IPS-18a (cell line): Measurements from ENCODE around the gene PPIE.

Source experiments
- H3K27ac ChIP-seq: one replicate; pipeline ENCODE4 v1.5.1; 2013; ENCODE audit warnings: low read length
- H3K27me3 ChIP-seq: one replicate; pipeline ENCODE4 v1.6.1; 2013; ENCODE audit warnings: mild to moderate bottlenecking, low read length; ENCODE audit not compliant: control insufficient read depth, insufficient read depth
- H3K36me3 ChIP-seq: one replicate; pipeline ENCODE4 v1.6.1; 2013; ENCODE audit warnings: low read depth, low read length; ENCODE audit not compliant: control insufficient read depth
- H3K4me1 ChIP-seq: one replicate; pipeline ENCODE4 v1.6.1; 2013; ENCODE audit warnings: low read depth, low read length; ENCODE audit not compliant: control insufficient read depth
- H3K4me3 ChIP-seq: one replicate; pipeline ENCODE4 v1.5.1; 2013; ENCODE audit warnings: low read length
- H3K9ac ChIP-seq: one replicate; pipeline ENCODE4 v1.6.1; 2013; ENCODE audit warnings: mild to moderate bottlenecking, low read length, moderate library complexity
- H3K9me3 ChIP-seq: one replicate; pipeline ENCODE4 v1.6.1; 2013; ENCODE audit warnings: low read depth, low read length; ENCODE audit not compliant: control insufficient read depth

Gene PPIE

DNA sequence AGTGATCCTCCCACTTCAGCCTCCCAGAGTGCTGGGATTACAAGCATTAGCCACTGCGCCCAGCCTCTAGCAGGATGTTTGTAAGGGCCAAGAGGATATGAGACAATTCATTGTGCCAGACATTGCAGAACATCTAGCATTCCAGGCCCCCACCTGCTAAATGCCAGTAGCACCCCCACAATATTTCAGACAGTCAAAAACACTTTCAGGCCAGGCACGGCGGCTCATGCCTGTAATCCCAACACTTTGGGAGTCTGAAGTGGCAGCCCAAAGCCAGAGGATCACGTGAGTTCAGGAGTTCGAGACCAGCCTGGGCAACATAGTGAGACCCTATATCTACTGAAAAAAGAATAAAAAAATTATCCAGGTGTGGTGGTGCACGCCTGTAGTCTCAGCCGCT lies 12.9 kb downstream of the PPIE start:
- no peak overlapping the region for H3K4me3 ChIP-seq
- no peaks in the 10 kb centered on the region for H3K9me3 ChIP-seq
- H3K27ac ChIP-seq: no peak overlapping the region
- H3K4me1 ChIP-seq: no peaks in the 10 kb centered on the region
- H3K9ac ChIP-seq: no peak overlapping the region
- peaks cover 65% of the 10 kb centered on the region for H3K36me3 ChIP-seq
- no peaks in the 10 kb centered on the region for H3K27me3 ChIP-seq

DNA sequence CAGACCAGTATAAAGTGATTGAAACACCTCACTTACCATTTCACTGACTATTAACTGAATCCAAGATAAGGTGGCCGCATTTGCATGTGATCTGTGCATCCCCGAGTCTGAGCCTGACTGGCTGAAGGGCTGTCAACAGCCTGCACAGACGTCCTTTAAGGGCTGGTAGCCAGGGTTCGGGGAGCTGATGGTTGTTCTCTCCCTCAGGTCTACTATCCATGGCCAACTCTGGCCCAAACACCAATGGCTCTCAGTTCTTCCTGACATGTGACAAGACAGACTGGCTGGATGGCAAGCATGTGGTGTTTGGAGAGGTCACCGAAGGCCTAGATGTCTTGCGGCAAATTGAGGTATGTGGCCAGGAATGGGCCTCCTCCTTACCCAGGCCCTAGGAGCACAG lies 14.0 kb downstream of the PPIE start:
- Histone ChIP-seq H3K27ac (no peak overlapping the region), H3K36me3 (peaks cover 64% of the 10 kb centered on the region), H3K4me3 (no peak overlapping the region), H3K9me3 (no peaks in the 10 kb centered on the region), H3K27me3 (no peaks in the 10 kb centered on the region), H3K9ac (no peak overlapping the region), H3K4me1 (no peaks in the 10 kb centered on the region)

DNA sequence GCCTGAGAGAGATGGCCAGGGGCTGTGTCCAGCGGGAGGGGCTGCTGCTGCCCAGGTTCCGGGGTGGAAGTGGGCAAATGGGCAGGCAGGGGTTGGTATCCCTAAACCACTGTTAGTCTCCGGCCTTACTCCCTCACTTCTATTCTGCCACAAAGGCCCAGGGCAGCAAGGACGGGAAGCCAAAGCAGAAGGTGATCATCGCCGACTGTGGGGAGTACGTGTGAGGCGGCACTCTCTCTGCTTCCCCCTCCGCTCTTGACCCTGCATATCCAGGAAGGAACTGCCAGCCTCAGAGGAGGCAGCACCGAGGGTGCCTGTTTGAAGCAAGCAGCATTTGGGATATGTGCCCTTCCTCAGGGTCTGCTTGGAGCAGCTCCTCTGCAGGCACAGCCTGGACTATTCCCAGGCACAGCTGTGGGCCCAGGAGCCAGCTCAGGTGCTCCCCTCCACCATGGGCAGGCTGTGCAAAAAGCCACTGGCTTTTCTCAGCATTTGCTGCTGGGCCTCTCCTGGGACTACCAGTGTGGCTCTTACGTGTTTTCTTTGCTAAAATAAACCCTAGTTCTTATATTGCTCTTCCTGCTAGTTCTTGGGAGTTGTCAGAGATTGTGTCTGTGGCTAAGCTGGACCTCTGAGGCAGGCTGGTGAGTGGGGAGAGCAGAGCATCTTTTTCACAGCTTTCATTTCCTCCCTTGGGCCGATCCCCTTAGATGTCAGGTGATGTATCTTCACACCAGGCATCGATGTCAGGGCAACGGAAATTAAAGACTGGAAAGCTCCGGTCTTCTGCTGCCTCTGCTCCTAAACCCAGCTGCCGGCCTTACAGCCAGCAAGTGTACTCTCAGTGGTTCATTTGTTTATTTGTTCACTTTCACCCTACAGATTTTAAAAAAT lies 14.7 kb downstream of the PPIE start:
- Histone ChIP-seq H3K27ac (no peak overlapping the region), H3K4me3 (no peak overlapping the region), H3K27me3 (no peaks in the 10 kb centered on the region), H3K4me1 (no peaks in the 10 kb centered on the region), H3K36me3 (peaks cover 62% of the 10 kb centered on the region), H3K9ac (no peak overlapping the region), H3K9me3 (no peaks in the 10 kb centered on the region)

DNA sequence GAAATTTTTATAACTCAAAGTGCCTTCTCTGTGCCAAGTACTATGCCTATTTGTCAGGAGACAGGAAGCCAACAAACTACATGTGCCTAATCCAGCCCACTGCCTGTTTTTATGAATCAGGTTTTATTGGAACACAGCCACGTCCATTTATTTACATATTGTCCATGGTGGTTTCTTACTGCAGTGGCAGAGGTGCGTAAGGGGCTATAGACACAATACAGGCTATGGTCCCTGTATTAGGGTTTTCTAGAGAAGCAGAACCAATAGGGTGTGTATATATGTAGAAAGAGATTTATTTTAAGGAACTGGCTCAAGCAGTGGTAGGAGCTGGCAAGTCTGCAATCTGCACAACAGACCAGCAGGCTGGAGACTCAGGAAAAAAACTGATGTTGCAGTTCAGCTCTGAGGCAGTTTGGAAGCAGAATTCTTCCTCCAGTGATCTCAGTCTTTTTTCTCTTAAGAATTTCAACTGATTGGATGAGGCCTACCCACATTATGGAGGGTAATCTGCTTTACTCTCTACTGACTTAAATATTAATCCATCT lies 15.4 kb downstream of the PPIE start:
- no peaks in the 10 kb centered on the region for H3K27me3 ChIP-seq
- peaks cover 55% of the 10 kb centered on the region for H3K36me3 ChIP-seq
- no peak overlapping the region for H3K27ac ChIP-seq
- no peak overlapping the region for H3K4me3 ChIP-seq
- no peaks in the 10 kb centered on the region for H3K4me1 ChIP-seq
- H3K9me3 ChIP-seq: no peaks in the 10 kb centered on the region
- no peak overlapping the region for H3K9ac ChIP-seq

DNA sequence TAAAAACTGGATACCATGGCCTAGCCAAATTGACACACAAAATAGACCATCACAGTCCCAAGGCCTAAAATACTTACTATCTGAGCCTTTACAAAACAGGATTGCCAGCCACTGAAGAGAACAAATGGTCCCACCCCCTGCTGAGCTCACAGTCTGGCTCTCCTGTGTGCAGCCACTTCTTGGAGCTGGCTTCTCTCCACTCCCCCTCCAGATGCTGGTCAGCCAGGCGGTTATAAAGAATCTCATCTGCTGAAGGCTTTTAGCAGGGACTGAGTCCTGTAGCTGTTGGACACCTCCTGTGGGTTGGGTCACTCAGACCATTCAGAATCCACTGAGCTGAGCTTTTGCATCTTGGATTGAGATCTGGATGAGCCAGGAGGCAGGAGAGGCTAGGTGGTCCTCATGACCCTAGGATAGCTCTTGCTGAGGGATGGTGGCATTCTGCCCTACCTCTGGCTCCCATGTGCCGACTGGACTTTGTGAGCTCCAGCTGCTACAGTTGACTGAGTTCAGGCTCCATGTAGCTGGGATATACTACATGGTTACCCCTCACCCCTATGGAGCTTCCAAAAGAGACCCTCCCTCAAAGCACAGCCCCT lies 16.3 kb downstream of the PPIE start:
- H3K27ac ChIP-seq: no peak overlapping the region
- peaks cover 47% of the 10 kb centered on the region for H3K36me3 ChIP-seq
- no peak overlapping the region for H3K9ac ChIP-seq

DNA sequence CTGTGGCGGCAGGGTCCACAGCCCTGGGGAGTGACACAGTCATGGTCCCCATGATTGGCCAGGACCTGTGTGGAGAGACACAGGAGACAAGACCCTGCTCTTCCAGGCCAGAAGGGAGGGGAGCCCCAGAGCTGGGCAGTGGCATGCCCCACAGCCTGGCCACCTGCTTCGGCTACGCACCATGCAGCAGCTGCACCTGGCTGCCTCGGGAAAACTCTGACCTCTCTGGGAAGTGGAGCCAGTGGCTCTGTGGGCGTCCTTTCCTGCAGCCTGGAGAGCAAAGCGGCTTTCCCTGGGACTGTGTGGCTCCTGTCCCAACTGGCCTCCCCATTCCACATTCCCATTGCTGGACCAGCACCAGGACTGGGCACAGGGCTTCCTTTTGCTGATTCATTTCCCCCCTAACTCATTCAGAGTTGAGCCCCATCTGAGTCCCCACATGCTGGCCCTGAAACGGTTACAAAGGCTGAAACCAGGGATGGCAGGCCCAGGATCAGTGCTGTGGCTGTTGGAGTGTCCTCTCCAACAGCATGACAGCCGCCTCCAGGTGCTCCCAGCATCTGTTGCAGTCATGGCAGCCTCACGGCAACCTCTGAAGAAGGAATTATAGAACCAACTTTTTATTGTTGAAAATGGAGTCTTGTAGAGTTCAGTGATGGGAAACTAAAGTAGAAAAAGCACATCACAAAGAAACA lies 17.4 kb downstream of the PPIE start:
- H3K36me3 ChIP-seq: peaks cover 36% of the 10 kb centered on the region

More for the DNA sequence above, 16.3 kb downstream of the PPIE start:
- Histone ChIP-seq H3K4me3 (no peak overlapping the region), H3K4me1 (no peaks in the 10 kb centered on the region), H3K9me3 (no peaks in the 10 kb centered on the region), H3K27me3 (no peaks in the 10 kb centered on the region)

DNA sequence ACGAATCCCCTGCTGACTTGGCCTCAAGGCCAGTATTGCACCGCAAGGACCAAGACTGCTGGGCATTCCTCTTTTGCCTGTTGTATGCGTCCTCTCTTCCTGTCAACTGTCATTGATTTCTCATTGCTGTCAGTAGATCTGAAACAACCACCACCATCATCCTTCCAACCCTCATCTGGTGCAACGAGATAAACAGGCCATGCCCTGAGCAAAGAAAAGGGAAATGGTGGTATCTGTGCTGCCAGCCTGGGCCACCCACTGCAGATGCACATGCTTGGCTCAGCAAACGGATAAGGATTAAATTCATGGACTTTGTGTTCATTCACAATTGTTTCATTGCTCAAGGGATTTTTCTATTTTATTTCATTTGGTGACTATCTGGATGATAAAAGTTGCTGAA lies 18.8 kb downstream of the PPIE start:
- H3K27ac ChIP-seq: no peak overlapping the region
- H3K4me1 ChIP-seq: no peaks in the 10 kb centered on the region
- no peaks in the 10 kb centered on the region for H3K9me3 ChIP-seq
- peaks cover 22% of the 10 kb centered on the region for H3K36me3 ChIP-seq
- no peak overlapping the region for H3K4me3 ChIP-seq
- no peaks in the 10 kb centered on the region for H3K27me3 ChIP-seq
- H3K9ac ChIP-seq: no peak overlapping the region

More for the DNA sequence above, 17.4 kb downstream of the PPIE start:
- no peak overlapping the region for H3K9ac ChIP-seq
- H3K4me3 ChIP-seq: no peak overlapping the region
- H3K9me3 ChIP-seq: no peaks in the 10 kb centered on the region
- no peaks in the 10 kb centered on the region for H3K4me1 ChIP-seq
- no peaks in the 10 kb centered on the region for H3K27me3 ChIP-seq
- H3K27ac ChIP-seq: no peak overlapping the region

DNA sequence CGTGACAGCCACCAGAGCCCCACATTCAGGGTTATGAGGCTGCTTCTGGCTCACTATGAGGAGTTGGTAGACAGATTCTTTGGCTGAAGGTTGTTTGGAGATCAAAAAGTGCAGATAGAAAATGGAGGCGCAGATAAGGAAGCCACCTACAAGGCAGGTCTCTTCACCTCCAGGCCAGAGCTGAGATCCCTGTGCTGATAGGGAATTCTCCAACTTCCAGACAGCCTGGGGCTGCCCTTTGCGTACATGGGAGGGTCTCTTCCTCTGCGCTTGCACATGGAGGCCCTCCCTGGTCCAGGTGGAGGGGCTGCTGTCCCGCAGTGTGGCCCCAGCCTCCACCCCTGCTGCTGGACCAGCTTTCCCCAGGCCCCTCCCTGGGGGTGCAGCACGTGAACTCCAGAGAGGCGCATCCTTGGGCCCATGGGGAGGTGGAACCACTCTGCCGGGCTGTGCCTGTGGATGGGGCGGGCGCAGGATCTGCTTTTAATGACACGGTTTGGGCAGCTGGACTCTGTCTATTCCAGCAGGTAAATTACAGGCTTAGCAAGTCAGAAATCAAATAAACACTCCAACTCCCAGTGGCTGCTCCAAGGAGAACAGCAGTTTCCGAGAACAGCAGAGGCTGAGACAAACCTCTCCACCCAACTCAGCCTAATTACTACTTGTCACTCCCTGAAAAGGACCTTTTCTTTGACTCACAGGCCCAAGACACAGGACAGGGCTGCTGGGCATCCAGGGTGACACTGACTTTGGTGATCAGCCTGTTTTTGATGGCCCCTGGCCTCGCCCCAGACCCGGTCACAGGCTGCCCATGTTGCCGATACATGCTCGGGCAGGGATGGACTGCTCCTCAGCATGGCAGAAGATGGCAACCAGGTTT lies 20.1 kb downstream of the PPIE start:
- Histone ChIP-seq H3K36me3 (peaks cover 9% of the 10 kb centered on the region), H3K27me3 (no peaks in the 10 kb centered on the region), H3K27ac (no peak overlapping the region), H3K9me3 (no peaks in the 10 kb centered on the region), H3K4me1 (no peaks in the 10 kb centered on the region), H3K4me3 (no peak overlapping the region), H3K9ac (no peak overlapping the region)

DNA sequence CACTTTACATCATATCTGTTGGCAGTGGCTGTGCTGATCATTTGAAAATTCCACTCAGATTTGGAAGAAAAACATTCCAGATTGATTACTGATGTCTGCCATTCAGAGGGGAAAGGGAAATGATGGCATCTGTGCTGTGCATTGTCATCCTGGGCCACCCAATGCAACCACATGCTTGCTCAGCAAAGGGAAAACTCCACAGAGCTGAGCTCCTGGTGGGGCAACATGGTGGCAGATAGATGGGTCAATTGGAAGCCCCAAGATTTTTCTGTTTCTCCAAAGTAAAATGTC lies 20.7 kb downstream of the PPIE start:
- Histone ChIP-seq H3K27me3 (no peaks in the 10 kb centered on the region), H3K27ac (no peak overlapping the region), H3K9ac (no peak overlapping the region), H3K4me3 (no peak overlapping the region), H3K36me3 (peaks cover 4% of the 10 kb centered on the region), H3K9me3 (no peaks in the 10 kb centered on the region), H3K4me1 (no peaks in the 10 kb centered on the region)

DNA sequence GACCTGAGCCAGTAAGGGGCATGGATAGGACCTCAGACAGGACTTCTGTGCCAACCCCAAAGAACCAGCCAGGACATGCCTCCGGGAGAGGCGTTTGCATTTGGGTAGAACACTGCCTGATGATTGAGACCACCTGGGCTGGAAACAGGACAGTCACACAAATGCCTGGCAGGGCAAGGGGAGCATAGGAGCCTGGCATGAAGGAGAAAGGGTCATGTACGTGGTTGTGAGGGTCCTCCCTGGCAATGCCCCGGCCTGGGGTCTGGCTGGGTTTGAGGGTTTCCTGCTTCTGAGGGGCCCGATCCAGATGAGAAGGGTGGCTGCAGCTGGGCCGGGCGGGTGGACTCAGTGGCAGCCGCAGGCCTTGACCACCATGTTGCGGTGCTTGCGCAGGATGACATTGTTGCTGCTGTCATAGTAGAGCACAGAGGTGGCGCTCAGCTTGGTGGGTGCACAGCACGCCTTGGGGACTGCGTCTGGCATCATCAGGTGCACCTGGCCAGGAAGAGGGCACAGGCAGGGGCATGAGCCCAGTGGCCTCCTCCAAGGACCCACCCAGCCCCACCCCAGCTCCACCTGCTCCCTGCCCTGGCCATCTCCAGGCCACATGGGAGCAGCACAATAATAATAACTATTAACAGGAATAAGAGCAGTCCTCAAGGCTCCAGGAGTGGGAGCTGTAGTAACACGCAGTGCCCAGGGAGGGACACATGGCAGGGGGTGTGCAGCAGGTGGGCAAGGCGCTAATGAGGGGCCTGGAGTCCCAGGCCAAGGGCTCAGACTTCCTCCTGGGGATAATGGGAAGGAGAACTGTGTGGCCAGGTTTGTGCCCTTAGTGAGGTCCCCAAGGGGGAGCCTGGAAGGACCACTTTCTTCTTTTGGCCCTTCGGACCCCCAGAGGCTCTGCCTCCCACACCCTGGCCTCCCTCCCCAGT lies 21.7 kb downstream of the PPIE start:
- H3K27ac ChIP-seq: no peak overlapping the region

More for the DNA sequence above, 21.7 kb downstream of the PPIE start:
- Histone ChIP-seq H3K36me3 (peaks cover 4% of the 10 kb centered on the region), H3K9ac (no peak overlapping the region), H3K4me3 (no peak overlapping the region), H3K9me3 (no peaks in the 10 kb centered on the region), H3K27me3 (no peaks in the 10 kb centered on the region), H3K4me1 (no peaks in the 10 kb centered on the region)
